H1 (cell line): ENCODE measurements around the gene DISC1. TPM values are rescaled to one million over a fixed set of nuclear protein-coding genes. Genes with fewer than 3 reads are reported as not detected.

ENCODE experiments used
- CTCF ChIA-PET: fragments of 300-600 bp; sonication (Branson Sonifier 250); formaldehyde crosslinking; loops from one replicate; lab custom pipeline; 2021; ENCODE audit not compliant: partially characterized antibody; lab: Charles Lee
- POLR2A ChIA-PET: fragments of 300-600 bp; sonication (Branson Sonifier 250); formaldehyde crosslinking; loops from one replicate; lab custom pipeline; 2021; ENCODE audit warnings: inconsistent platforms; ENCODE audit not compliant: partially characterized antibody; lab: Charles Lee
- DNase-seq, 2 experiments: peaks; one replicate each; pipeline versions ENCODE4 v3.0.0 to v3.0.0-alpha.2; 2010 to 2022; ENCODE audit warnings: low spot score in 2 of 2, low read depth in 1 of 2, mixed read lengths in 1 of 2
- FAIRE-seq: peaks from 2 replicates; lab custom pipeline; 2011; peaks lifted over from hg19 to GRCh38; lab: Jason Lieb, UNC
- H2AFZ ChIP-seq: 2 replicates; pipeline ENCODE4 v1.8.1; 2012; ENCODE audit warnings: low read length, inconsistent platforms
- H2AK5ac ChIP-seq: 2 replicates; pipeline ENCODE4 v1.6.1; 2013; ENCODE audit warnings: low read depth, low read length
- H2BK120ac ChIP-seq: replicated peaks from 2 replicates; pipeline ENCODE3; 2013; ENCODE audit warnings: low read depth, low read length, inconsistent platforms
- H2BK12ac ChIP-seq: 2 replicates; pipeline ENCODE4 v1.6.1; 2013; ENCODE audit warnings: low read depth, low read length
- H2BK15ac ChIP-seq: 2 replicates; pipeline ENCODE4 v1.6.1; 2013; ENCODE audit warnings: low read length
- H2BK20ac ChIP-seq: 2 replicates; pipeline ENCODE4 v1.6.1; 2013; ENCODE audit warnings: low read length
- H2BK5ac ChIP-seq: 2 replicates; pipeline ENCODE4 v1.6.1; 2013; ENCODE audit warnings: low read depth, low read length
- H3K14ac ChIP-seq: 2 replicates; pipeline ENCODE4 v1.6.1; 2013; ENCODE audit warnings: inconsistent platforms; ENCODE audit not compliant: insufficient read length
- H3K18ac ChIP-seq: 2 replicates; pipeline ENCODE4 v1.6.1; 2013; ENCODE audit warnings: low read length; ENCODE audit errors: extremely low read depth
- H3K23ac ChIP-seq: 2 replicates; pipeline ENCODE4 v1.6.1; 2013; ENCODE audit warnings: inconsistent platforms; ENCODE audit not compliant: insufficient read length
- H3K23me2 ChIP-seq: 2 replicates; pipeline ENCODE4 v1.6.1; 2013; ENCODE audit warnings: low read depth, low read length
- H3K27ac ChIP-seq: 2 replicates; pipeline ENCODE4 v1.6.1; 2011; ENCODE audit warnings: low read depth, low read length, inconsistent platforms
- H3K27me3 ChIP-seq, 4 experiments: replicated peaks in 1 of 4; 1 replicate in 1 of 4; 2 replicates in 3 of 4; pipeline versions ENCODE4 v1.6.1 to v1.8.1; 2011 to 2013; ENCODE audit warnings: low read length in 3 of 4, mild to moderate bottlenecking in 3 of 4, inconsistent platforms in 2 of 4, mixed read lengths in 2 of 4, moderate library complexity in 1 of 4; ENCODE audit not compliant: control insufficient read depth in 3 of 4, insufficient read depth in 3 of 4; ENCODE audit errors: extremely low read depth in 1 of 4
- H3K36me3 ChIP-seq, 4 experiments: 2 replicates each; pipeline versions ENCODE4 v1.6.1 to v1.8.1; 2011 to 2013; ENCODE audit warnings: mild to moderate bottlenecking in 4 of 4, low read length in 3 of 4, moderate library complexity in 2 of 4, control low read depth in 1 of 4, inconsistent platforms in 1 of 4; ENCODE audit not compliant: insufficient read depth in 4 of 4, control insufficient read depth in 2 of 4
- H3K4ac ChIP-seq: replicated peaks from 2 replicates; pipeline ENCODE3; 2013; ENCODE audit warnings: low read length, low read depth, mixed read lengths, inconsistent platforms; ENCODE audit not compliant: insufficient read length
- H3K4me1 ChIP-seq, 4 experiments: replicated peaks in 1 of 4; 1 replicate in 1 of 4; 2 replicates in 3 of 4; pipeline versions ENCODE4 v1.6.1 to v1.8.1; 2011 to 2013; ENCODE audit warnings: low read length in 3 of 4, inconsistent platforms in 2 of 4, mixed read lengths in 1 of 4; ENCODE audit not compliant: insufficient read depth in 4 of 4, control insufficient read depth in 3 of 4
- H3K4me2 ChIP-seq, 2 experiments: 2 replicates each; pipeline versions ENCODE4 v1.6.1 to v1.8.1; 2011 to 2013; ENCODE audit warnings: low read depth in 2 of 2, low read length in 2 of 2, control low read depth in 1 of 2, inconsistent platforms in 1 of 2, mild to moderate bottlenecking in 1 of 2; ENCODE audit not compliant: insufficient read depth in 1 of 2
- H3K4me3 ChIP-seq, 4 experiments: fragments of 200-600, 300-600 bp in 1 of 4; sonication (generic), shearing (Covaris generic), sonication (Bioruptor Twin) in 1 of 4; 2 replicates each; pipeline versions ENCODE4 v1.5.1 to v1.8.1; 2011 to 2016; ENCODE audit warnings: low read length in 4 of 4, low read depth in 3 of 4, control low read depth in 2 of 4, inconsistent platforms in 2 of 4, mild to moderate bottlenecking in 2 of 4, mixed read lengths in 1 of 4, moderate library complexity in 1 of 4; ENCODE audit not compliant: insufficient read depth in 2 of 4; ENCODE audit errors: extremely low read depth in 1 of 4
- H3K56ac ChIP-seq: replicated peaks from 2 replicates; pipeline ENCODE3; 2013; ENCODE audit warnings: low read depth, mild to moderate bottlenecking, mixed read lengths, low read length, inconsistent platforms; ENCODE audit not compliant: insufficient read length
- H3K79me1 ChIP-seq: 2 replicates; pipeline ENCODE4 v1.6.1; 2013; ENCODE audit warnings: low read depth, low read length, control low read depth
- H3K79me2 ChIP-seq, 2 experiments: 2 replicates each; pipeline versions ENCODE4 v1.6.1 to v1.8.1; 2012 to 2013; ENCODE audit warnings: low read length in 2 of 2, mild to moderate bottlenecking in 2 of 2, inconsistent platforms in 1 of 2; ENCODE audit not compliant: insufficient read depth in 2 of 2, control insufficient read depth in 1 of 2
- H3K9ac ChIP-seq, 4 experiments: replicated peaks in 1 of 4; 1 replicate in 1 of 4; 2 replicates in 3 of 4; pipeline versions ENCODE4 v1.6.1 to v1.8.1; 2011 to 2013; ENCODE audit warnings: low read depth in 3 of 4, low read length in 3 of 4, control low read depth in 2 of 4, mild to moderate bottlenecking in 2 of 4, moderate library complexity in 2 of 4, inconsistent platforms in 1 of 4; ENCODE audit errors: extremely low read depth in 1 of 4
- H3K9me3 ChIP-seq, 2 experiments: 2 replicates each; pipeline versions ENCODE4 v1.6.1 to v1.8.1; 2012 to 2013; ENCODE audit warnings: mild to moderate bottlenecking in 2 of 2, moderate library complexity in 2 of 2, control low read depth in 1 of 2, inconsistent platforms in 1 of 2, low read depth in 1 of 2, low read length in 1 of 2, mixed read lengths in 1 of 2; ENCODE audit not compliant: insufficient read depth in 2 of 2
- H4K20me1 ChIP-seq, 2 experiments: replicated peaks in 1 of 2; 2 replicates each; pipeline versions ENCODE3 to v1.8.1; 2011 to 2013; ENCODE audit warnings: inconsistent platforms in 2 of 2, low read length in 2 of 2, mild to moderate bottlenecking in 1 of 2; ENCODE audit not compliant: insufficient read depth in 2 of 2, control insufficient read depth in 1 of 2
- H4K5ac ChIP-seq: 2 replicates; pipeline ENCODE4 v1.6.1; 2013; ENCODE audit warnings: low read length, low read depth, mixed read lengths, inconsistent platforms; ENCODE audit not compliant: insufficient read length
- H4K8ac ChIP-seq: 2 replicates; pipeline ENCODE4 v1.8.0; 2013; ENCODE audit warnings: mild to moderate bottlenecking, moderate library complexity, low read length, inconsistent platforms; ENCODE audit not compliant: insufficient read depth; ENCODE audit errors: extremely low read depth
- H4K91ac ChIP-seq: replicated peaks from 2 replicates; pipeline ENCODE3; 2013; ENCODE audit warnings: low read length, mixed read lengths, inconsistent platforms; ENCODE audit not compliant: insufficient read length
- KDM5A ChIP-seq: fragments of 200-600 bp; IDR thresholded peaks from 2 replicates; pipeline ENCODE4 v1.7.1; 2012; ENCODE audit warnings: mild to moderate bottlenecking, low read length, inconsistent platforms, mixed read lengths
- MAFK ChIP-seq: IDR thresholded peaks from 2 replicates; pipeline ENCODE4 v1.6.1; 2012; ENCODE audit warnings: low read depth, mild to moderate bottlenecking, improper control_type of control experiment, low read length
- WGBS, 2 experiments: shearing (Covaris generic) in 1 of 2; methylation state at CpG; one replicate each; pipeline versions ENCODE4 v1.1.6 to v1.1.7; 2013 to 2015; ENCODE audit warnings: low lambda C conversion rate in 2 of 2, mixed read lengths in 2 of 2, inconsistent platforms in 1 of 2, low coverage in 1 of 2, missing lambda C conversion rate in 1 of 2; ENCODE audit not compliant: insufficient replicate concordance in 2 of 2, insufficient coverage in 1 of 2, insufficient read length in 1 of 2; ENCODE audit errors: extremely low coverage in 1 of 2, missing lambda C conversion rate in 1 of 2; 5-methylcytosine and 5-hydroxymethylcytosine counted together
- polyA plus RNA-seq, 7 experiments: library from polyadenylated mRNA; depleted of rRNA in 3 of 7; stranded (reverse) in 5 of 7; unstranded in 2 of 7; fragments of >200 nt in 5 of 7; fragments of 200-250 nt in 2 of 7; gene quantifications; 1 replicate in 5 of 7; 2 replicates in 1 of 7; 4 replicates in 1 of 7; pipeline versions ENCODE4 v1.2.1 to v1.2.3, GENCODE V29; 2011 to 2013; ENCODE audit warnings: missing spikeins in 2 of 7, mixed read lengths in 2 of 7
- total RNA-seq: library from RNA; stranded (reverse); fragmentation: NEBNext Ultra II Directional; extraction: Animal tissue kit (Norgen Biotek cat#: 25700); gene quantifications from 2 replicates; pipeline ENCODE4 v1.2.1, GENCODE V29; 2021

The DISC1 gene
- total and polyA plus RNA-seq, 2 of the 8 experiments (the other 6 are each of a cell fraction or from before 2014, with no cell fraction given), result 1.1 to 3.5 TPM

DNA sequence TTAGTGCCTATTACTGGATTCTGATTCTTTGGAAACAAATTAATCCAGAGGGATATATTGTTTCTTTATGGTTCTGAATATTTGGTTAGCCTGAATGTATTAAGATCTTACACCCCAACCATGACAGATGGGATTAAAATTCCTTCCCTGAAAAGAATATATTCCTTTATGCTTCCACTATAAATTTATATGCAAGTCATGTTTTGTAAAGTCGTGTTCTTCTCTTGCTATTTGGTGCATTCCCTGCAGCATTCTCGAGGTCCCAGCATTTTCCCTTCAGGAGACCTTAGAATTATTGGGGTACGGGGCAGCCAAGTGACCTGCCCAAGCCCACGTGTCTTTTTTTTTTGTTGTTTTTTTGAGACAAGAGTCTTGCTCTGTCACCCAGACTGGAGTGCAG, 62.4 kb downstream of the DISC1 start:
- Histone ChIP-seq H2BK15ac (no peak overlapping the region), H3K79me2 (no peaks in the 10 kb centered on the region), H3K4me3 (no peak overlapping the region), H3K4me2 (no peak overlapping the region), H3K23ac (no peak overlapping the region), H3K14ac (no peak overlapping the region), H3K79me1 (no peaks in the 10 kb centered on the region), H2AK5ac (no peak overlapping the region), H2BK20ac (no peak overlapping the region), H2AFZ (no peak overlapping the region), H2BK12ac (no peak overlapping the region), H4K91ac (no peak overlapping the region), H3K9me3 (peaks cover 11 to 15% of the 10 kb centered on the region in 2 experiments; a peak in 3 of 4 replicates), H3K56ac (no peak overlapping the region), H4K8ac (no peak overlapping the region), H4K5ac (no peak overlapping the region), H3K4me1 (peaks cover 3 to 10% (median 4%) of the 10 kb centered on the region in 4 experiments), H3K27ac (no peak overlapping the region), H4K20me1 (no peaks in the 10 kb centered on the region), H2BK5ac (no peak overlapping the region), H3K4ac (no peak overlapping the region), H3K9ac (no peak overlapping the region), H3K36me3 (no peaks in the 10 kb centered on the region), H3K18ac (no peak overlapping the region), H3K27me3 (no peaks in the 10 kb centered on the region; a peak in 1 of 7 replicates), H3K23me2 (no peaks in the 10 kb centered on the region), H2BK120ac (no peak overlapping the region)
- 79% methylated on average over 4 of the region's 4 CpGs; no CpG with 5 or more reads in 1 of the 2 experiments for WGBS, 2 experiments
- ChIA-PET POLR2A (no interaction called here), CTCF (no interaction called here)
- DNase-seq (no peak), FAIRE-seq (no peak)
- TF ChIP-seq MAFK, result no peak
- no peak for TF ChIP-seq KDM5A
